Non-pigmented ciliary epithelial cell (primary cell): ENCODE data around the gene NPRL2.

ENCODE experiments used
- DNase-seq: peaks from one replicate; pipeline ENCODE4 v3.0.0-alpha.2; 2010; ENCODE audit warnings: low read depth

The NPRL2 gene

DNA sequence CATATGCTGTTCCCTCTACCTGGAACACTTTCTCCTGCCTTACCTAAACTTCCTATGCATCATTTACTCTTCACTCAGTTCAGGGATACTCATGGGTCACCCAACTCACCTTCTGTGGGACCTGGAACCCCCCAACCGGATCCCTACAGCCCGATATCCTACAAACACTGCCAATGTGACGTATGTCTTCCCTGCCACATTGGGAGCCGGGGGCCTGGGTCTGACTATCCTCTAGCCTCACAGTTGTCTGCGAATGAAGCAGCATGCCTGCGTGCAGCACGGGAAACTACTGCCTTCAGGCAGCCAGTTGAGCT is 405 bp downstream of the NPRL2 start:
- no peak for DNase-seq

DNA sequence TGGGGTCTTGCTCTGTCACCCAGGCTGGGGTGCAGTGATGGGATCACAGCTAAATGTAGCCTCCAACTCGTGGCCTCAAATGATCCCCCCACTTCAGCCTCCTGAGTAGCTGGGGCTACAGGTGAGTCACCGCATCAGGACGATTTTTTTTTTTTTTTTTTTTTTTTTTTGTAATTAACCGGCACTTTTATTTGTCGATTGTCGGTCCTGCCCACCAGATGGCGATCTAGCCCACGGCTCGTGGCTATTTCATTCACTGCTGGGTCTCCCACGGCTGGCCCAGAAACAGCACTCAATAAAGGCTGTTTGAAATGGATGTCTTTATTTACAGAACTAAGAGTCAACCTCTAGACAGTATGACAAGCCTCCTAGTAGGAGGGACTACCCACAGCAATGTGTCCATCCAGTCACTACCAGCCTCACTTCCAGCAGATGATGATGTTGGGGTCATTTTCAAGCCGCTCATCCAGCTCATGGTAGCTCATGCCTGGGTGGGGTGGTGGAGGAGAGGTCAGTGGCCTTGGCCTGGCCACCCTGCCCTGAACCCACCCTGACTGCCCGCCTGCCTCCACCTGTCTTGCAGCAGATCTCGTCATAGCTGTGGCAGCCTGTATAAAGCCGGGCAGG is 3.3 kb downstream of the NPRL2 start:
- DNase-seq: no peak

DNA sequence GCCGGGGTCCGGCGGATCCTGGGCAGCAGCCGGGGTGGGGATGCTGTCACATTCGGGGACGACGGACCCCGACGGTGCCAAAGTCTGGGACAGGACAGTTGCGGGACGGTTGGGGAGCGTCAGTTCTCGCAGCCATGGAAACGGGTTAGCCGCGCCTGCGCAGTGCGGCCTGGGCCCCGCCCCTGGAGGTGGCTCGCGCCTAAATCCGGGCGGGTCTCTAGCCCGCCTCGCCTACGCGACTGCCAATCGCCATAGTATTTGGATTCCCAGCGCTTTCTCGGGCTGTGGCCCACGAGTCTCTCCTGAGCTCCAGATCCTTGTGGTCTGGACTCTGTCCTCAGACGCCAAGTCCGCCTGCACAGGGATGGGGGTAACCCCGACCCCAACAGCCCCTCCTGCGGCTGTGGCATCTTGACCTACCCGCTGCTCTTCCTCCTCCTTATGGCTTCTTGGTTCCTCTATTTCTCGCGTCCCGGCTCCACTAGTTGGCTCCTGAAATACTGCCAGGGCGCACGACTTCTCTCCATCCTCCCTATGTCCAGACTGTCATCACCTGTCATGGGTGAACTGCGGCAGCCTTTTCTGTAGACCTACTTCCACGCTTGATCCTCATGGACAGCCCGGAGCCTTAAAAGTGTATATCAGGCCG is 4.9 kb downstream of the NPRL2 start, which contains the start of gene ZMYND10:
TSS of gene ZMYND10 (minus strand) at position 147 of the 649 bp plus-strand sequence. CDS start 153 bp downstream, outside the sequence.
- DNase-seq: no peak

DNA sequence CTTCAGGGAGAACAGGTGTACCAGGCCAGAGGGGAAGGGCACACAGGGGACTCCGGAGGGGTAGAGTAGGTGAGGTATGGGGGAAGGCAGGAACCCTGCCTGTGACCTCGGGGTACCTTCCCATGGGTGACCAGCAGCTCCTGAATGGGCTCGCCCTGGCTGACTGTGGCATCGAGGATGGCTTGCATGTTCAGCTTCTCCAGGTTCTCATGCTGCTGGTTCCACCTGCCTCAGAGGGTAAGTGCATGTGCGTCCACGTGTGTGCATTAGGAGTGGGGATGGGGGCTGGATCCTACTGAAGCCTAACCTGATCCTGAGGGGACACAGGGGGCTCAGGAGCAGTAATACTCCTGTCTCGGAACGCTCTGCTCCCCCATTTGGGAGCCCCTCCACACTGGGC is 5.6 kb downstream of the NPRL2 start:
- DNase-seq: no peak

DNA sequence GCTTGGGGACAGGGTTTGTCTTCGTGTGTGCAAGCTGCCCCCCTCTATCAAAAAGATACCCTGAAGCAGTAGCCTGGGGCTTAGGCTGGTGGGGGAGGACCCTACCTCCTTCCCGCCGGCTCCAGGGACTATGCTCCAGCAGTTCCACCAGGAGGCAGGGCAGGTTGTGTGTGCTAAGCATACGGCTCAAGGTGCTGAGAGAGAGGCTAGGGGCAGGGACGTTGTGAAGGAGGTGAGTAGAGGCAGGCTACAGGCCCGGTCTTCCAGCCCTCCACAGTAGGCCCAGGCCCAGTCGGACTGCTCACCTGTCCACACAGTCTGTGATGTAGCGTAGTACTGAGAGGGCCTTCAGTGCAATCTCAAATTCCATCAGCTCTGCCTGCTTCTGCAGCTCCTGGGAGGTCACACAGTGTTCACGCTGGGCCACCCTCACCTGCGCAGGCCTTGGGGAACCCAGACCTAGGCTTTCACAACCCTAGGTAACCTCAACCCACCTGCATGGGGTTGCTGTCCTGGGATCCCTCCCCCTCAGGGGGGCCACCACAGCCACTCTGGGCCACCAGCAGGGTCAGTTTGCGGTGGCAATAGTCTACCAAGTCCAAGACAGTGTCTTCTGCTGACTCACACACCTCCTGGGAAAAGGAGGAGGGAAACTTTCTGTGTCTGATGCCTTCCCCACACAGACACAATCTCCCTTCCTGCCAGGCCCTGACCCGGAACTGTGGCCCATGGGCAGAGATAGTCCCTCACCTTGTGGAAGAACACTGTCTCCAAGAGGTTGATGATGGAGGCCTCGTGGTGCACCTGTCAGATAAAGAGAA is 7.6 kb downstream of the NPRL2 start:
- DNase-seq: no peak

DNA sequence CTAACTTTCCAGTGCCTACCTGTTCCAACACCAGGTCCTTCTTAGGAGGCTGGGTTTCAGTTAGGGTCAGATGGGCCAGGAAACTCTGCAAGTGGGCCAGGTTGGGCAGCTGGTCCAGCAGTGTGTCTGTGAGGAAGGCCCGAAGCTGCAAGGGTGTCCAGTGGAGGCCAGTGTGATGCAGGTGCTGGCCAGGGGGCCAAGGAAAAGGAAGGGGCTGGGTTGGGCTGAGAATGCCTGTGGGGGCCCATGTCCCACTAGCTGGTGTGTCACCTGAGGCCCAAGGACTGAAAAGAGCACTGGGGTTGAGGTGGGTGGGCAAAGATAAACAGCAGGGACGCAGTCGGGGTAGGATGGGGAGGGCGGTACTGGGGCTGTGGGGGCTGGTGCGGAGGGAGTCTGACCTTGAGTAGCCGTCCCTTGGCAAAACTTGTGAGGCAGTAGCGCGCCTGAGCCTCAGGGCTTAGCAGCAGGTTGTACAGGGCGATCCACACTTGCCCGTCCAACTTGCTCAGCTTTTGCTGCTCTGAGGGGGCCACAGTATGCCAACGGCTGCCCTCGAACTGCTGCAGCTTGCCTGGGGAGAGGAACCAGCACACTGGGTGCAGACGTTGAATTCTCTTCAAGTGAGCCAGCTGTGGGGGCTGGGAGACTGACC is 8.5 kb downstream of the NPRL2 start:
- DNase-seq: no peak

DNA sequence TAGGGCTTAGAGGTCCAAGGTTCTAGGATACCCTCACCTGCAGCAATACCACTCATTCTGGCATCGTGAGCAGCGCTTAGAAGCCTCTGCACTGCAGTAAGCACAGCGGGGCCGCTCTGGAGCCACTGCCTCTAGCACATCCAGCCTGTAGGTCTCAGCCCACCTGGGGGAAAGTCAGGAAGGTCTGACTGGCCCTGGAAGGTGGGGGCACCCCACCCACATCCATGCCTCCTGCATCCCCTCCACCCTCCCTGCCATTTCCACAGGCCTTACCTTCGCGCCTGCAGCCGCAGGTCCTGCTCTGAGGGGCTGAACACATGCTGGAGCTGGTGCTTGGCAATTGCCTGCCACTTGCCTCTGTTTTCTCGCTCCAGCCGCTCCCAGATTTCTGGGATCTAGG is 9.0 kb downstream of the NPRL2 start:
- no peak for DNase-seq

DNA sequence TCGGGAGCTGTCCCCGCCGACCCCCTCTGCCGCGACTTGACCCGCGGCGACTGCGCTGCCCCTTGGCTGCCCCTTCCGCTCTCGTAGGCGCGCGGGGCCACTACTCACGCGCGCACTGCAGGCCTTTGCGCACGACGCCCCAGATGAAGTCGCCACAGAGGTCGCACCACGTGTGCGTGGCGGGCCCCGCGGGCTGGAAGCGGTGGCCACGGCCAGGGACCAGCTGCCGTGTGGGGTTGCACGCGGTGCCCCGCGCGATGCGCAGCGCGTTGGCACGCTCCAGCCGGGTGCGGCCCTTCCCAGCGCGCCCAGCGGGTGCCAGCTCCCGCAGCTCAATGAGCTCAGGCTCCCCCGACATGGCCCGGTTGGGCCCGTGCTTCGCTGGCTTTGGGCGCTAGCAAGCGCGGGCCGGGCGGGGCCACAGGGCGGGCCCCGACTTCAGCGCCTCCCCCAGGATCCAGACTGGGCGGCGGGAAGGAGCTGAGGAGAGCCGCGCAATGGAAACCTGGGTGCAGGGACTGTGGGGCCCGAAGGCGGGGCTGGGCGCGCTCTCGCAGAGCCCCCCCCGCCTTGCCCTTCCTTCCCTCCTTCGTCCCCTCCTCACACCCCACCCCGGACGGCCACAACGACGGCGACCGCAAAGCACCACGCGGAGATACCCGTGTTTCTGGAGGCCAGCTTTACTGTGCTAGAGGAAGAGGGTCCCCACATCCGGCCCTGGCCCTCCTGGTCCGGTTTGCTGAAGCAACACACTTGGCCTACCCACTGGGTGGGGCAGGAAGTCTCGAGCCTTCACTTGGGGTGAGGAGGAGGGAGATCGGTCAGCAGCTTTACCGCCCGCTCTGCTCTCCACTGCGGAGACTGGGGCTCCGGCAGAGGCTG is 9.9 kb downstream of the NPRL2 start, which contains the start of gene RASSF1:
TSS of gene RASSF1 (minus strand) at position 389 of the 882 bp plus-strand sequence. CDS start at position 358, 31 bp downstream.
- DNase-seq: no peak

DNA sequence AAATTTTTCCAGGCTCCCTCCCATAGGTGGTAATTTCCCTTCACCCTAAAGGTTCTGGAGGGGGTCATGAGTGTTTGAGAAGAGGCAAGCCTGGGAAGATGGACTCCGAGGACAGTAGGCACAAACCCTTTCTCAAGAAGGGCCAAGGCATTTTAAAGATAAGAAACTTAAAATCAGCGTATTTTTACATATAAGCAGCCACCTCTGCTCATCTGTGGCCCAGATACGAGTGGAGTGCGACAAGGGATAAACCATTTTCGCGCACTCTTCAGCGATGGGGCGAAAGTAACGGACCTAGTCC is 10.5 kb downstream of the NPRL2 start:
- no peak for DNase-seq

DNA sequence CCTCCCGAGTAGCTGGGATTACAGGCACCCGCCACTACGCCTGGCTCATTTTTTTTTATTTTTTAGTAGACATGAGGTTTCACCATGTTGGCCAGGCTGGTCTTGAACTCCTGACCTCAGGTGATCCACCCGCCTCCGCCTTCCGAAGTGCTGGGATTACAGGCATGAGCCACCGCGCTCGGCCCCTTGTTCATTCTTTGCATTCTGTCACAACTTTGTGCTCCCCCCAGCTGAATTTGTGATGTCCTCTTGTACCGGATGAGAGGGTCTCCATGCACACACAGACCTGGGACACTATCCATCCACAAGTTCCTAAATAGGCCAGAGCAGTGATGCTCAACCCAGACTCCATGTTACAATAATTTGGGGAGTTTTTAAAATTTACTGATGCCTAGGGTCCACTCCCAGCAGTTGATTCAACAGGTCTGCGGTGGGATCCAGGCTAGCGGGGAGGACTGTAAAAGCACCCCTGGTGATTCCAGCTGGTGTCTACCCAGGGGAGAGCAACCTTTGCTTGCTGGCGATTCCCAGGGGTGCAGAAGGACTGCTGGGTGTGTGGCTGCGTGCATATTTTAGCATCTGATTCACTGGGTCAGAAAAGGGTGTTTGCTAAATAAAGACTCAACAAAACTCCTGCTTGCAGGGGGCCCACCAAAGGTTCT is 11.0 kb downstream of the NPRL2 start:
- DNase-seq: no peak

DNA sequence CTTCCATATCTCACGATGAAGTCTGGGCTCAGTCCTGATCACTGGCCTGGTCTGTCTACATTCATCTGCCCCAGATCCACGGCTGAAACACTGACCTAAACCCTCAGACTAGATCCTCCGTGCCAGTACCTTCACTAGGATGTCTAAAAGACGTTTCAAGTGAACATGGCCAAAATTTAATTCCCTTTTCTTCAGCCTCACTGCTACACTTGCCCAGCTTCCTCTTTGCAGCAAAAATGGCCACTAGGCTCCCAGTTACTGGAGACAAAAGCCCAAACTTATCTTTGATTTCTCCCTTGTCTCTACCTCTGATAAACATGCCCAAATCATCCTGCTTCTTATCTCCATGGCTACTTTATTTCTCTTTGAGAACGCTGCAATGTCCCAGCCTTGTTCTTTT is 11.6 kb downstream of the NPRL2 start:
- no peak for DNase-seq

DNA sequence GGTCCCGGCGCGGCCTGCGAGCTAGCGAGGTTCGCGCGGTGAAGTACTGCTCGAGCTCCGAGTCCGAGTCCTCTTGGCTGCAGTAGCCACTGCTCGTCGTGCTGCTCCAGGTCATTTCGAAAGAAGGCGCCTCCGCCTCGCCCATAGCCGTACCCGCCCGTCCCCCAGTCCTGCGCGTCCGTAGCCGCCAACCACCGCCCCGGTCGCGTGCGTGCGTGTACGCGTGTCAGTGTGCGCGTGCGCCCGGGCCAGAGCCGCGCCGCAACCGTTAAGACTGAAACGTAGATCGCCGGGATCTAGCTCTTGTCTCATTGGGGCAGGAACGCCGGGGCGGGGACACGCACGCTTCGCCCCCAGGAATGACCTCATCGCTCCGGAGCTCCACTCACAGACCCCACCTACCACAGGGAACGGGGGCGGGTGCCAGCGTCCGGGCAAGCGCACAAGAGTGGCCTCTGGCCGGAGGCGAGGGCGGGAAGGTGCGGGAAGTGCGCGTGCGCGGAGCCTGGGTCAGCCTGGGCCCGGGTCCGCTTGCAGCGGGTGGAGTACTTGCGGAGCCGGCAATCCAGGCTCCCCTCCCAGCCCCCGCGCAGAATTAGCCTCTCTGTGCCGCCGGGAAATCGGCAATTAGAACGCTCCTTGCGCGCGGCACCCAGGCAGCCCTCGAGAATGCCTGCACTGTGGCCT is 13.3 kb downstream of the NPRL2 start:
- peak; percentile 97 for DNase-seq

DNA sequence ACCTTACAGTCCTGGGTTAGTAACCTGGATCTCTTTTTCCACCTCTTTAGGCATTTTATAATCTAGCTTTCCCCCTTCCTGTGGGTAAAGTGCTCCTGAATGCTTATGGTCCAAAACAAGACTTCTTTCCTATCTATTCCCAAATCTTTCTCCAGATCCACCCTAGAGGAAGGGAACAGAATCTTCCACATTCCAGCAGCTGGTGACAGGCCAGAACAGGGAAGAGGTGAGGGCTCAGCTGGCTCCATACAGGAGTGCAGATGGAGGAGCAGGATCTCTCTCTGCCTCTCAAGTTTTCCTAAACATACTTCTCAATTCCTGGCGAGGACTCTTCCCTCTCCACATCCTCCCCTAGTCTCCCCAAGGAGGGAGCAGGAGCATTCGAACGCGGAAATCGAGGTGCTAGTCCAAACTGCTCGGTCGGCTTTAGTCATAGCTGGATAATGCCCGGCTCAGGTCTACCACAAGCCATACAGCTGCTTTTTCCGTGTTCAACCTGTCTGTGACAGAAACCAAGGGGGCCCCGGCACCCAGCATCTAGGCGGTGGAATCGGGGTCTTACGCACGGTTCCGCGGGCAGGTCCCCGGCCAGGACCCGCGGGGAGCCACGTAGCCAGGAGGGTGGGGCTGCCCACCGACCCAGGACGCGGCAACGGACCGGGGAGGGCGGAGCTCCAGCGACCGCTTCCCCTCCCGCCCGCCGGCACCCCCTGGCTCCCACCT is 14.0 kb downstream of the NPRL2 start:
- DNase-seq: no peak

DNA sequence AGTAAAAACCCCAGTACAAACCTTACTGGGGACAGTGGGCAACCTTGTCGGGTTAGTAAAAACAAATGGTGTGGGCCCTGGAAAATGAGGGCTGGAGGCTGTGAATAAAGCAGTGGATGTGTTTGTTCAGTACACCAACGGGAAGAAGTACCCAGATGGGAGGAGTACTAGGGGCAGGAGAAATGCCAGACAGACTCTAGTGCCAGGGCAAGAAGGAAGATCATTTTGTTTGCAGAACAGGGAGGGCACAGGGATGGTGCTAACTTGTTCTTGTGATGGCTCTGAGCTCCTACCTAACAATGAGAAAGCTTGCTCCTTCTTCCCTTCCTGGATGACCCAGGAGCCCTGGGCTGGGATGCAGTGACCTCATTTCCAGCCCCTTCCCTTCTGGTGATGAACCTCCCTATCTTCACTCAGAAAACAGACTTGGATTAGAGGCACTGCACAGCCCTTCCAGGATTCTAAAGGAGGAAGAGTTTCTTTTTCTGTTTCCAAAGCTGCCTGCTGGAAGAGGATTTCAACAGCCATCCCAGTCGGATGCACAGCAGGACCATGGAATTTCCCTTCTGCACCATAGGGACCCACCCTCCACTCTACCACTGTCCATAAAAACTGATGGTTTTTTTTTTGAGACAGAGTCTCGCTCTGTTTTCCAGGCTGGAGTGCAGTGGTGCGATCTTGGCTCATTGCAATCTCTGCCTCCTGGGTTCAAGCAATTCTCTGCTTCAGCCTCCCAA is 16.1 kb downstream of the NPRL2 start:
- DNase-seq: no peak

DNA sequence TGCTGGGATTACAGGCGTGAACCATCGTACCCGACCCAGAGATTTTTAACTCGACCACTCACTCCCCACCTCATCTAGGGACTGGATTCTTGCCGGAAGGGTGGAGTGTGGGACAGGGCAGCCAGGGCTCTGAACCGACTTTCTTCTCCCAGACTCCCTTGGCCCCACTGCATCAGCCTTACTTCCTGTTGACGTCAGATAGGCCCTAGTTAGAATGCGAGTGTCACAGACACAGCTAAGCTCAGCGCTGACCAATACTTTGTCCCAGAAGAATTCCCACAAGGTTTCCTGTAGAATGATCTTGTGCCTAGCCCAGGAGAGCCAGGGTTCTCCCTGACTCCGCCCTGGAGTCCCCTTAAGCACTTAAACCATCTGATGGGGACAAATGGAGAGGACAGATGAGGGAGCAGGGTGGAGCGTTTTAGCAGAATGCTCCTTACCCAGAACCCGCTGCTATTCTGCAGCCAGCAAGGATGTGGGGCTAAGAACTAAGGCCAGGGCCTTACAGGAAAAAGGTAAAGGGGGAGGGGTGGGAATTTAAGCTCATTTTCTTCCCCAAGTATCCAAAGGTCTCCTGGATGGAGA is 16.7 kb downstream of the NPRL2 start:
- DNase-seq: no peak

DNA sequence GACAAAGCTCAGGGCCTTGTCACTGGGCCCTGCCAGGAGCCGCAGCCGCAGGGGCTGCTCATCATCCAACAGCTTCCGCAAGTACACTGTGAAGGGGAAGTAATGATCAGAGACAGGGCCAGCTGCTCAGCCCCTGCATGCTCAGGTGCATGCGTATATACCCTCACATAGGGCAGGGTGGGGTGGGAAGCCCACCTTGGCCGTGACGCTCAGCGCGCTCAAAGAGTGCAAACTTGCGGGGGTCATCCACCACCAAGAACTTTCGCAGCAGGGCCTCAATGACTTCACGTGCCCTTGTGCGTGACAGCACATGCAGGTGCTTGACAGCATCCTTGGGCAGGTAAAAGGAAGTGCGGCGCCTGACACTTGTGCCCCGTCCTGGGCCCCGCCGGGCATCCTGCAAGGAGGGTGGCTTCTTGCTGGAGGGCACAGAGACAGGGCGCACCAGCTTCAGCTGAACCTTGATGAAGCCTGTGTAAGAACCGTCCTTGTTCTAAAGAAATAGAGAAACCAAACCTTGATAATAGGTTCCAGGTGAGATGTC is 19.1 kb downstream of the NPRL2 start:
- no peak for DNase-seq

DNA sequence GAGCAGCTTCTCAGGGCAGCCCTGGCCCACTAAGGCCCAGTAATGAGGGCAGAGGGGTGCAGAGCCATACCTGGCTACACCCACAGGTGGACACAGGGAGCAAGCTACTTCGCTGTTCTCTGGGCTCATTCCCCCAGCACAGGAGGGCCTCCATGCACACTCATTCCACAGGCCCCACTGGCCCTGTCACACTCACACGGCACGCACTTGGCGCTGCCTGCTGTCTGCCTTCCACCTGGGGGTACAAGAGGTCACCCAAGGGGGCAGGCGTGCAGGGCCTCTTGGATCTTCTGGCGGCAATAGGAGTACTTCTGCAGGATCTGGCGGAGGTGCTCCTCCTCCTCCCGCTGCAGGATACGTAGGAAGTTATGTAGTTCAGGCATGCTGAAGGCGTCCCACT is 20.2 kb downstream of the NPRL2 start:
- no peak for DNase-seq

DNA sequence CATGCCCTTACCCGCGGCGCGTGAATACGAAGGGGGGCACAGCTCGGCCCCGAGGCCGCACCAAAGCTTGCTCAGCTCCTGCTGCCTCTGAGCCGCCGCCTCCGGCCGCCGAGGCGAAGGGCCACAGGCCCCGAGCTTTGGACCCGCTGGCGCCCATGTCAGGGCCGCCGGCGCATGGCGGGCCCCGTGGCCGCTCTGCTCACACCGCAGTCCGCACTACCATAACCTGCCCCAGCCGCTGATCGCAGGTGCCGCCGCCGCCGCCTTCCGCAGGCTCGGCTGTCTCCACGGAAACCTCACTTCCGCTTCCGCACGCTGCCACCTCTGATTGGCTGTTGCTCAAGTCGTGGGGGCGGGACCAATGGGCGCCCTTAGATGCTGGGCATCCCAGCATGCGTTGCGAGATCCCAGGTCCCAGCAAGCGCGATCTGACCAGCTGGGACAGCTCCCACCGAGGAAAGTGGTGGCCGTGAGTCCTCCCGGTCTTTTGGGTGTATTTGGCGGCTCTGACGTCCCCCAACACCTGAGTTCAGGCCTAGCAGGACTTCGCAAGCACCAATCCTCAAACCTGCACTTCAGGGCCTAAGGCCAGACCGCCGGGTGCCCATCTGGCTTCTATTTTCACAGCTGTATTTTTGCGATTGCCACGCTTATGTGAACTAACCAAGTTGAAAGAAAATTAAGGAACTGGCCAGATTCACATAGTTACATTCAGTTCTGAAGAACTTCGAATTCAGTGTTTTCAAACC is 22.5 kb downstream of the NPRL2 start, which contains the start of gene TUSC2:
TSS of gene TUSC2 (minus strand) at position 281 of the 749 bp plus-strand sequence. CDS start at position 157, 124 bp downstream.
- DNase-seq: peak; percentile 82
